Eye (tissue), 1 donor: ENCODE measurements around the gene TSPAN14.
"Not testable (repeated sequence)": the region's sequence is repeated elsewhere in the genome, so short reads cannot be mapped to it uniquely, and the experiment has no call there.

ENCODE experiments used
- DNase-seq: peaks from one replicate; pipeline ENCODE4 v3.0.0-alpha.2; 2015

TSPAN14 gene

DNA sequence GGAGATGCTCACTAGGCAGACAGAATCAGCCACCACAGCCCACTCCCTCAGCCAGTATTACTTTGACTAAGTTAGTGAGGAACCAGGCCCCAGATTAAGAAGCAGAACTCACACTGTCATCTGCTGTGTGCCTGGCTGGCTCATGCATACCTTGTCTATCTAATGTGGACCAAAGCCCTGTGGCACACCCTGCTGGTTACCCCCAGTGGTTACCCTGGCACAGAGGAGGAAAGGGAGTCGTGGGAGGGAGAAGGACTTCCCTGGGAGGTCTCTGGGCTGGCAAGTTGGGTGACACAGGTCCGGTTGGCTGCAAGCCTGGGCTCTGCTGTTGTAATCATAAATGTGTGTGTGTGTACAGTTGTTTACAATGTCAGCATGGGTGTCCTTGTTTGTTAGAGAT, 76.1 kb downstream of the TSPAN14 start:
- no peak for DNase-seq

DNA sequence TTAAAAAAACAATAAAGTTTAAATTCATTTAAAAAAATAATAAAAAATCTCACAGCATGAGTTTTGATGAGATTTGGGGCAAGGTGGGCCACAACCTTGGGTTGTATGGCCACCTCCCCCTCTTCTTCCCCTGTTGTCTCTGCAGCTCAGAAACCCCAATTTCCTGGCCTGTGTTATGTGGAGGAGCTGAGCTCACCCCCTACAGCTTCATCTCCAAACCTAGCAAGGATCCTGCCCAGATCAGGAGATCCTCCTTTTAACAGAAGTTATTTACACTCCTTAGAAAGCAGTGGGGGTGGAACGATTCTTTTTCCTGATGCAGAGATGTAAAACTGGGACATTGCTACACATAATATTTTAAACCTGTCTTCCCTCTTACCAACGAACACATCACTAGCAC, 76.7 kb downstream of the TSPAN14 start:
- no peak for DNase-seq

DNA sequence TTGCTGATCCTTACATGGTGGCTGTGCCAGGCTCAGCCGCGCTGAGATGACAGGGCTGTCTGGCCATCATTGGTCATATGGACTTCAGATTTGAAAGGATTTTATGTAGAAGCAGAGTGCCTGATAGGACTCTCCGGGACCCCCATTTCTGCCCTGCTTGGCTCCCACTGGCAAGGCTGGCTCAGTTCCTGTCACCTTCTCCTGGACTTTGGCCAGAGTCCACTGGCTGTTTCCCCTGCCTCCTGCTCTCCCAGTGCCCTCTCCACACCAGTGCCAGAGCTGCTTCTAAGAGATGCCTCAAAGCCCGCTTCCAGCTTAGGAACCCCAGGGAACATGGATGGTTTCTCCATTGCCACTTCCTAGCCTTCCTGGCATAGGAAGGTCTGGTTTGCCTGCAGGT, 78.5 kb downstream of the TSPAN14 start:
- DNase-seq, result no peak

DNA sequence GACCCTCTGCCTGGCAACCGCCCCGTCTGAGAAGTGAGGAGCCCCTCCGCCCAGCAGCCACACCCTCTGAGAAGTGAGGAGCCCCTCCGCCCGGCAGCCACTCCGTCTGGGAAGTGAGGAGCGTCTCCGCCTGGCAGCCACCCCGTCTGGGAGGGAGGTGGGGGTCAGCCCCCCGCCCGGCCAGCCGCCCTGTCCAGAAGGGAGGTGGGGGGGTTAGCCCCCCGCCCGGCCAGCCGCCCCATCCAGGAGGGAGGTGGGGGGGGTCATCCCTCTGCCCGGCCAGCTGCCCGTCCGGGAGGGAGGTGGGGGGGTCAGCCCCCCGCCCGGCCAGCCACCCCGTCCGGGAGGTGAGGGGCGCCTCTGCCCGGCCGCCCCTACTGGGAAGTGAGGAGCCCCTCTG, 79.9 kb downstream of the TSPAN14 start:
- DNase-seq, result not testable (repeated sequence)

DNA sequence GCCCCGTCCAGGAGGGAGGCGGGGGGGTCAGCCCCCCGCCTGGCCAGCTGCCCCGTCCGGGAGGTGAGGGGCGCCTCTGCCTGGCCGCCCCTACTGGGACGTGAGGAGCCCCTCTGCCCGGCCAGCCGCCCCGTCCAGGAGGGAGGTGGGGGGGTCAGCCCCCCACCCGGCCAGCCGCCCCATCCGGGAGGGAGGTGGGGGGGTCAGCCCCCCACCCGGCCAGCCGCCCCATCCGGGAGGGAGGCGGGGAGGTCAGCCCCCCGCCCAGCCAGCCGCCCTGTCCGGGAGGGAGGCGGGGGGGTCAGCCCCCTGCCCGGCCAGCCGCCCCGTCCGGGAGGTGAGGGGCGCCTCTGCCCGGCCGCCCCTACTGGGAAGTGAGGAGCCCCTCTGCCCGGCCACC, 80.5 kb downstream of the TSPAN14 start:
- DNase-seq, result not testable (repeated sequence)

DNA sequence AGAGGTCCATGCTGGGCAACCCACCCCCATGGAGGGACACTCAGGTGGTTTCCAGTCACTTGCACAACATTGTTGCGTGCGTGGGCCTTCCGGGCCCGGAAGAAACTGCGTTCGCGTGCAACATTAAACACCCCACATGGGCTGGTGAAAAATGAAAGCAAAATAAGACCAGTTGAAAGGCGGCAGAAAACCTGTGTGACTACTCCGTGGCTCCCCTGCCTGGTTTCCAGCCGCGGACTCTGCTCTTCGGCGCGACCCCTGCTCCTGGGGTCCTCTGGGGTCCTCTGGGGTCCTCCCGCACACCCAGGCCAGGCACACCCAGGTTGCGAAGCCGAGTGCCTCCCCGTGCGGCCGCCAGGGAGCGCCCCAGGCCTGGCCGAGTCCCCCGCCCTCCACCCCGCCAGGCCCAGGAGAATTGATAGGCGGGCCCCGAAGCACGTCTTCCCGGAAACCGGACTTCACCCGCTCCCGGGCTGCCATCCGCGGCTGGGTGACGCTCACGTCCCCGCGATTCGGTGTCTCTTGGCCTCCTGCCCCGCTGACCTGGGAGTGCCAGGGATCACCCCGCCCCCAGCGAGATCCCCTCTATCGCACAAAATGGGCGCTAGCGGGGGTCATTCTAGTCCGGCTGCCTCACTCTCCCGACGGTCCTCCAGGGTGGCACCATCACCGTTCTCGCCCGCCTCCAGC, 81.7 kb downstream of the TSPAN14 start:
- DNase-seq, result peak; percentile 67

DNA sequence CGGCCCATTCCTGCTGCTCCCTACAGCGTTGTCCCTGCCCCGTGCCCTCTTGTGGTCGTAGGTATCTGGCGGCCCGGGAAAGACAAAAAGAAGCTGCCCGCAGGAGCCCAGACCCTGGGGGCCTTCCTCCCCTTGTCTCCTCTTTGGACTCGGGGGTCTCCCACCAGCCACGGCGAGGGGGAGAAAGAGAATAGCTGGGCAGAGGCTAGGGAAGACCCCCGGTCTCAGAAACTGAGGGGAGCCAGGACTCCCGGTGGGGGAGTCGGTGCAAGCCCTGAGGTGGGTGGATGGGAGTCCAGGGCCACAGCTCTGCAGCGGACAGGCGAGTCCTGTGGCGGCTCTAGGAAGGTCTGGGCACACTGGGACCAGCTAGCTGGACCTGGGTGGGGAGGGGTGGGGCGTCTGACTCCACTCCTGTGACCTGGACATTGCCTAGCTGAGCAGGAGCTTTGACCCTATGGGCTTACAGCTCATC, 82.3 kb downstream of the TSPAN14 start:
- no peak for DNase-seq

DNA sequence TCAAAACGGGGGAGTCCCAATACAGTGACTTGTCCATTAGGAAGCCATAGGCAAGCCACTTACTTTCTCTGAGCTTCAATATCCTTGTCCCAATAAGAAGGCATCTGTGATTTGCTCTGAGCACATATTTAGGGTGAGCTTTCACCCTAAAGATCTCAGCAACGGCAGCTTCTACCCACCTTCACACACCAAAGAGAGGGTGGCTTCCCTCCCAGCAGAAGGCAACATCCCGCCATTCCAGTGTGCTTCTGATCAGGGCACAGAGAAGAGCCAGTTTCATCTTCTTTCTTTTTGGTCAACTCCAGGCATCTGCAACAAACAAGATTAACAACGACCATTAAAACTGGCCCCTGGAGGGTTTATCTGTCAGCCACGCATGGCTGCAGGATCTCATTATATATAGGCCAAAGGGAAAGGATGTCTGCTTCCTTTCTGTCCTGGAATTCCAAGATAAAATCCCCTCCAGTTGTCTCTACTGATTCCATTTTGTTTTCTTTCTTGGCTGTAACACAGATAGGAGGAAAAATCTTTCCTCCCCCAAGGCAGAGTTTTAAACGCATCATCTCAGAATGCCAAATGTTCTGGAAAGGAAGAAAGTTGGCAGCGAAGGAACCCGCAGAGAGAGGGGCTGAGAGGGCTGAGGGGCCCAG, 83.1 kb downstream of the TSPAN14 start:
- peak; percentile 47 for DNase-seq

DNA sequence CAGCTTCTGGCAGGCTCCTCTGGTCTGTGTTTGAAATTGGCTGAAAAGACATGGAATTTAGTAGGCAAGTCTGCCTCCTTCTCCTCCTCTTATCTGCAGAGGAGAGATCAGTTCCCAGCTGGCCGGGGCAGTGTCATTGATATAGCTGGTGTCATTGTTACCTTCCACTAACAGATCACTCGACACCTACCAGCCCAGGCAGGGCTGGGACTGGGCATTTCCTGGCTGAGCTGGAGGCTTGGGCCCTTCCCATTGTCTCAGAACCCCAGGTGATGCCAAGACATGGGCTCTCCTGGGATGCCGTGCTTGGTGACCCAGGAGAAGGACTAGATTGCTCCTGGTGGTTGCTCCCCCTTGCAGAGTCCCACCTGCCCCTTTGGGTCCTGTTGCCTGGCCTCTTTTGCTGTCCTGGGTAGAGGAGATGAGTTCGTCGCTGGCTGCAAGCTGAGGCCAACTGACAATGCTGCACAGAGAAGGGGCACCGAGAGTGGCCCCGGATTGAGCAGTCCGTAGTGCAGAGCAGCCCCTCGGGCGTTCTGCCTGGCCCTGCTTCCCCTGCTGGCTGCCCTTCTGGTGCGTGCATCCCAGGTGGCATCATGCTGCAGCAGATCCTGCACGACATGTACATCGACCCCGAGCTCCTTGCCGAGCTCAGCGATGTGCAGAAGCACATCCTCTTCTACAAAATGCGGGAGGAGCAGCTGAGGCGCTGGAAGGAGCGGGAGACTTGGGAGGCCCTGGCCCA, 83.8 kb downstream of the TSPAN14 start, which contains the start of gene SH2D4B:
SH2D4B (plus strand) TSS at position 167 of the 745 bp plus-strand sequence; CDS start at position 597, 430 bp downstream.
- no peak for DNase-seq

DNA sequence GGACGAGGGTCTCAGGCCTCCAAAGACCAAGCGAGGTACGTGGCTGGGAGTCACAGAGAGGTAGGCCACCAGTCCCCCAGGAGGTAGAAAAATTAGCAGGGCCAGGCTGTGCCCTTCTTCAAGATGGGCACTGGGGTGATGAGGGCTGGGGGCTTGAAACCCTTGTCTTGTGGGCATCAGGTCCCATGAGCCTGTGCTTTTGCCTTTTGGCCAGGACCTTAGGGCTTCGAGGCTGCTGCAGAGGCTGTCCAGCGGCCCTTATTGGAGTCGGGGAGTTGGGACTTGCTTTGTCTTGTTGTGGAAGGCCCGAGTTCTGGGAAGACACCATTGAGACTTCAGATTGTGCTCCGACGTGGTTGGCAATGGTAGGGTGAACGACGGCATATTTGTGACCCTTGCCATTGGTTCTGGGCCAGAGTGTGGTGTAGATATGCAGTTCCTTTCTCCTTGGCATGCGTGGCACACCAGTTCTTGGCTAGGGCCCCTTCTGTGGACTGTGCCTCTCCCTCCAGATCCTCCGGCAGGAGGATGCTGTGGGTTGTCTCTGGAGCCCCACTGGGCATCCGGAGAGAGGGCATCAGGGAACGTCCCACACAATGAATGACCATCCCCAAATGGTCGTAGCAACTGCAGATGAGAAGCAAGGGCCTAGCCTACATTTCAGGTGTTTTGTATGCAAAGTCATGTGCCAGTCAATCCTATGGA, 84.5 kb downstream of the TSPAN14 start:
- DNase-seq, result no peak

DNA sequence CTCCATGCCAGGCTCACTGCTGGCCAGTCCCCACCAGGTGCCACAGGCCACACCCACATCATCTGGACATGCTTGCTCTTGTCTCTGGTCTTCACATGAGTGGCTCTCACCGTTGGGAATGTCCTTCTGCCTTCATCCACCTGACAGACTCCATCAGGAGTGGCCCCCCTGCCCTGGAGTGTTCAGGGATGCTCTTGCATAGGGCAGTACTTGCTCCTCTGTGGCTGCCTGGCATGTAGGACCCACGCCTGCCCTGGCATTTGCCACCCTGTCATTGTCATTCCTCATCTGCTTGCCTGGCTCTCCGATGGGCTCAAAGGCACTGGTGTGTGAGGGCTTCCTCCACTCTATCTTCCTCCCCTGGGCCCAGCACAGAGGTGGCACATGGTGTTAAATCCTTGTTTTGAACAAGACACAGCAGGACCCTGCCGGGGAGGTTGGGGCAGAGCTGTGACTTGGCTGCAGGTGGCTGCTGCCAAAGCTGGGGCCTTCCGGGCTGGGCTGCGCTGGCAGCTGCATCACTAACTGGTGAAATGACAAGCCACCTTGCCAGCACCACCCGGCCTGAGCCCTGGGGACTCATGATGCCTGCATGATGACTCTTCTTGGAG, 85.4 kb downstream of the TSPAN14 start:
- no peak for DNase-seq

DNA sequence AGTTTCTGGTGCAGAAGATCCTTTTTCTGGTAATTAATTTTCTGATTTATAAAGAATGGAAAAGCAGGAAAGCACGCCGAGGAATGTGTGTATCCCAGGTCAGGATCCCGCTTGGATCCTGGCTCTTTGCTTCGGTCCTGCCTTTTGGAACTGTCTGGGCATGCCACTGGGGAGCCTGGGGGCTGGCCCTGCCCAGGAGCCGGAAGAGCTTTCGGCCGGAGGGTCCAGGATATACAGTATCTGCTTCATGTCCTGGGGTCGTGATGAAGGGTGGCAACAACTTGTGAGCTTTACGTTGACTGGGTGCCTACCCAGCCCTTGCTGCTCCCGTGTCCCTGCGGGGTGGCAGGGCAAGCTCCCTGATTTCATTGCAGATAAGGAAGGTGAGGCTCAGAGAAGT, 86.0 kb downstream of the TSPAN14 start:
- DNase-seq, result no peak

DNA sequence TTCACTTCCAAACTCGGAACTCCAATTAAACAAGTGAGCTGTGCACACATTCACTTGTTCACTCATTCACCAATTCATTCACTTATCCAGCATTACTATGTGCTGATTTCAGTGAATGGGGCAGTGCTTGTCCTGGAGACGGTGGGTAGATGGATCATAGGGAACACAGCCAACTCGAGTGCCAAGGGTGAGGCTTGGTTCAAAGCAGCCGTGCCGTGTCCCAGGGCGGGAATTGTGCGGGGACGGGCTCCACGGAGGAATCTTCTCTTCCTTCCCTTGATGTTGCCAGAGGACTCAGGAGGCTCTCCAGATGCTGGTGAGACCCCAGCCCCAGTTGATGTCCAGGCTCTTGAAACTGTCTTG, 86.5 kb downstream of the TSPAN14 start:
- DNase-seq, result no peak

DNA sequence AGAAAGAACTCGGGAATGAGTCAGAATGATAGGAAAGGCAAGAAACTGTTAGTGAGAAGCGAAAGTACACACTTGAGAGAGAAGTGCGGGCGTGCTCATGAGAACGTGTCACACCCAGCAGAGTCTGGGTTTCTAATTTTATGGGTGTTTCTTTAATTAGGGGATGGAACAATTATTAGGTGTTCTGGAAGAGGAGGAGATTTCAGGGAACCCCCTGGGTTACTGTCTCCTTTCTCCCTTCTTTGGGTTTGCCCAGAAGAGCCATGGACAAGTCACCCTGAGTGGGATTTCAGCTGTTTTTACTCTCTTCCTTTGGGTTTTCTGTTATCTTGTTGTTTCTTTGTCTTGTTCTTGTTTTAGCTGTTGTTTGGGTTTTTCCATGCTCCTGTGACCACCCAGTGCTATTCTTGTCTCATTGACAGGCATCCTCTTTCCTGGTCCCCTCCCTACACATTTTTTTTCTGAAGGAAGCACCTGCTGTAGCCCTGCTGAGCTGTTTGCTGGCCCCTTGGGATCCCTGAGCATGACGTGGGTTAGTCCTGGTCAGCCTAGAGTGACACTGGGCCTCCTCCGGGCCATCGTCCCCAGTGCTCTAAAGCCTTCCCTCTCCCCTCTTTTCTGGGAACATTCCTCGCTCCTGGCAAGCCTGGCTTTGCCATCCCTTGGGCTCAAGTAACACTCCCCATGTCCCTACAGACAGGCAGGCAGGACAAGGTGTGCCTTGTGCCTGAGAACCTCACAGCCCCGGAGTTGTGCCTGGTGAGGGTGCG, 87.1 kb downstream of the TSPAN14 start:
- no peak for DNase-seq

DNA sequence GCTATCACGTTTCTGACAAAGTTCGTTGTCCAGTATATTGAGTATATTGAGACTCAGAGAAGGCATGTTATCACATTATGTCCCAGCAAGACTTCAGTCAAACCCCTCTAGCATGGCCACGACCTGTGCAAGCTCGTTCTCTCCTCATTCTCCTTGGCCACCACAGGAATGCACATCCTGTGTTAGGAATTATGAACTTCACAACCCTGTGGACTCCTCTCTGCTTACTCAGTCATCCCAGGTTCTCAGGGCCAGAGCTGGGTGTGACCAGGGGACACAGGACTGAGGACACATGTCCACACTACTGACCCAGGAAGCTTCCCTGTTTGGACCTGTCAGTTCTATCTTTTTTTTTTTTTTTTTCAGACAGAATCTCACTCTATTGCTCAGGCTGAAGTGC, 87.9 kb downstream of the TSPAN14 start:
- no peak for DNase-seq

DNA sequence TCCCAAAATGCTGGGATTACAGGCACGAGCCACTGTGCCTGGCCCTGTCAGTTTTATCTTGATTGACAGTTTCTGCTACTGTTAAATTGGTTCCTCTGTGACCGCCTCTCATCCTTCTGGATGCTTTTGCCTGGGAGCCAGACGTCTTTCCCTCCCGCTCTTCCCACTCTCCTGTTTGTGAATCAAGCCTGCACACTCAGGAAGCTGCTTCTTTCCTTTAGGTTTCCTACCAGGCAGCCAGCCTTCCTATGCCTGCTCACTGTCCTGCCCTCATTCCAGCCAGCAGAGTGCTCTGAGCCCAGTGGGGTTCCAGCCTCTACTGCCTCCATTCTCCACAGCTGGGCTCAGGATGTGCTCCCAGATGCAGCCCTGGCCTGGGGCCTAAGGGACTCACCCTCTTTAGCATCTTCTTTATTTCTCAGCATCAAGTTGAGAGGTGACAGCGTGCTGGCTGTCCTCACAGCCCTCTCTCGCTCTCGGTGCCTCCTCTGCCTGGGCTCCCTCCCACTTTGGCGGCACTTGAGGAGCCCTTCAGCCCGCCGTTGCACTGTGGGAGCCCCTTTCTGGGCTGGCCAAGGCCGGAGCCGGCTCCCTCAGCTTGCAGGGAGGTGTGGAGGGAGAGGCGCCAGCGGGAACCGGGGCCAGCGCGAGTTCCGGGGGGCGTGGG, 88.7 kb downstream of the TSPAN14 start:
- DNase-seq, result no peak

DNA sequence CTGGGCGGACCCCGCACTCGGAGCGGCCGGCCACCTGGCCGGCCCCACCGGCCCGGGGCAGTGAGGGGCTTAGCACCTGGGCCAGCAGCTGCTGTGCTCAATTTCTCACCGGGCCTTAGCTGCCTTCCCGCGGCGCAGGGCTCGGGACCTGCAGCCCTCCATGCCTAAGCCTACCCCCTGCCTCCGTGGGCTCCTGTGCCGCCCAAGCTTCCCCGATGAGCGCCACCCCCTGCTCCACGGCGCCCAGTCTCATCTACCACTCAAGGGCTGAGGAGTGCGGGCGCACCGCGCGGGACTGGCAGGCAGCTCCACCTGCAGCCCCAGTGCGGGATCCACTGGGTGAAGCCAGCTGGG, 89.2 kb downstream of the TSPAN14 start:
- not testable (repeated sequence) for DNase-seq

DNA sequence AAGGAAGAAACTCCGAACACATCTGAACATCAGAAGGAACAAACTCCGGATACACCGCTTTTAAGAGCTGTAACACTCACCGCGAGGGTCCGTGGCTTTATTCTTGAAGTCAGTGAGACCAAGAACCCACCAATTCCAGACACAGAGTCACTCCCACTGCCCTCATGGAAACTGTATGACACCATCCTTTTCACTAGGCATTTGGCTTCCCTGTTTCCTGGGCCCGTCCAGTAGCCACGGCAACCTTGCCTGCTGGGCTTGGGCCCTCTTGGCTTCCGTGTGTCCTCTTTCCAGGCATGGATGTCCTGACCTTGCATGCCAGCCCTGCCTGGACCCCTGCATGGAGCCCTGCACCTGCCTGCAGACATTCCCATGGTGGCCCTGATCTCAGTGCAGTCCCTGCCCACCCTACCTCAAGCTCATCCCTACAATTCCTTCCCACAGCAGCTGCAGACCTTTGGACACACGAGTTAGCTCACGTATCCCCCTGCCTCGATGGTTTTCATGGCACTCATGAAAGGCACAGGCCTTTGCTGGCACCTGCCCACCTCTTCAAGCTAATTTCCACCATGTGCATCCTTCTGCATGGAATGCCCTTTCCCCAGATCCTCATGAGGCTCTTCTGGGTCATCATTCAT, 90.3 kb downstream of the TSPAN14 start:
- DNase-seq, result no peak

DNA sequence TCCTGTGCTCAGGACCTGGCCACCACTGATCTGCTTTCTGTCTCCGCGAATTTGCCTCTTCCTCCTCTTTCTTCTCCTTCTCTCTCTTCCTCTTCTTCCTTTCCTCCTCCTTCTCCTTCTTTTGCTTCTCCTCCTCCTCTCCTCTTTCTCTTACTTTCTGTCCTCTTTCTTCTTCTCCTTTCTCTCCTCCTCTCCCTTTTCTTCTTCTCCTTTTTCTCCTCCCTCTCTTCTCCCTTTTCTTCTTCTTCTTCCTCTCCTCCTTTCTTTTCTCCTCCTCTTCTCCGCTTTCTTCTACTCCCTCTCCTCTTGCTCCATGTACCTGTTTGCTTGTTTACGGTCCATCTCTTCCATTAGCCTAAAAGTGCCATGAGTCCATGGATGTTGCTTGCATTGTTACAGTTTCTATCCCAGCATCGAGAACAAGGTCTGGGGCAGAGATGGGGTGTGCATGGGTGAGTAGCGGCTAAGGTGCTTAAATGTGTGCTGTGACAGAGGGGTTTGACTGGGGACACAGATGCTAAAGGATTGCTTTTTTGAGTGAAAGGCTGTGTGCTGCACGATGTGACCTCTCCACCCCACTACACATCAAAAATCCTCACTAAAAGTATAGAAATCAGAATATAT, 91.3 kb downstream of the TSPAN14 start:
- no peak for DNase-seq

DNA sequence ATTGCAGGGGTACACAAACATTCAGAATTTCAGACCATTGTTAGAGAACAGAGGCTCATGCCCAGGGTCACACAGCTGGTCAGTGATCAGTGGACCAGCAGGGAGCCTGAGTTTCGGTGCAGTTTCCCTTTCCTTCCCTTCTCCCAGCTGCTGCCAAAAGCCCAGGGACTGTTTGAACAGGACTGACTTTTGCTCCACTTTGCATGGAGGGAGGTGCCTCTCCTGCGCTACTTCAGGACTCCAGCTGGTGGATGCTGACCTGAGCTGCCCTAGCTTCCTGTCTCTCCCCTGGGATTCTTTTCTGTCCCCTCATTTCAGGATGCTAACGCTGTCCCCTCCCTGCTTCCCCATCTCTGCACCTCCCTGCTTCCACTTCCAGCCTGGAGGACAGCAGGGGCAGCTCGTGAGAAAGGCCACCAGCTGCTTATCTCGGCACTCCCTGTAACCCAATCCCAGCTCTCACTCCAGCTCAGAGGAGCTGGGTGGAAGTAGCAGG, 98.1 kb downstream of the TSPAN14 start:
- DNase-seq, result peak; percentile 54
